HS-5 (cell line): ENCODE results near the gene SLC39A8.

Experiments
- DNase-seq: peaks from one replicate; pipeline ENCODE4 v3.0.0-alpha.2; 2012; ENCODE audit warnings: low read depth

SLC39A8 gene

DNA sequence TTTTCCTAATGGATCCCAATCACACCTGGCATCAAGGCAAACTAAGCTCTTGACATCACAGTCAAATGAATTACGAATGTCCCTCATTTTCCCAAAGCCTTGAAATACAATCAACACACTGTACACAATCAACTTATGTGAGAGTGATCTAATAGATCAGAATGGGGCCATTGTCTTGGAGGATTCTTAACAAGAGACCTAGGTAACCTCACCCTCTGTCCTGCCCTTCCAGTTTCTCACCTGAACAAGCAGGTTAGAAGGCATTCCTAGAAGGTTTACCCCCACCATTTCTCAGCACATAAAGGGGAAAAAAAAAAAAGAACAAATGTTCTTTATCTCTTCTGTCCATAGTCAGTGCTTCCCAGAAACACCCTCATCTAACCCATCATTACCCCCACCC is 6.3 kb downstream of the SLC39A8 start:
- no peak for DNase-seq

DNA sequence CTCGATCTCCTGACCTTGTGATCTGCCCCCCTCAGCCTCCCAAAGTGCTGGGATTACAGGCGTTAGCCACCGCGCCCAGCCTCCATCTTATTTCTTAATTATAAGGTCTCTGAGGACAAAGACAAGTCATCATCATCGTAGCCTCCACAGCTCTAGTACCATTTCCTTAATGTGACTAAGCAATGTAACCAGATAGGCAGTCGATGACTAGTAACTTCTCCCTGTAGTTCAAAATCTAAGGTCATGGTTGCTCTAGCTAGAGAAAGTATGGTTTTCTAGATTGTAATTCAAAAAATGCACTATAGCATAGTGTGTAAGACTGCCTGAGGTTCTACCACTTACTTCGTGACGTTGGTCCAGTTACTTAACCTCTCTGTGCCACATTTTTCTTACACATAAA is 6.9 kb downstream of the SLC39A8 start:
- DNase-seq, result no peak

GRCh38 chr4:102335616-102336015 is 9.7 kb downstream of the SLC39A8 start:
- no peak for DNase-seq

DNA sequence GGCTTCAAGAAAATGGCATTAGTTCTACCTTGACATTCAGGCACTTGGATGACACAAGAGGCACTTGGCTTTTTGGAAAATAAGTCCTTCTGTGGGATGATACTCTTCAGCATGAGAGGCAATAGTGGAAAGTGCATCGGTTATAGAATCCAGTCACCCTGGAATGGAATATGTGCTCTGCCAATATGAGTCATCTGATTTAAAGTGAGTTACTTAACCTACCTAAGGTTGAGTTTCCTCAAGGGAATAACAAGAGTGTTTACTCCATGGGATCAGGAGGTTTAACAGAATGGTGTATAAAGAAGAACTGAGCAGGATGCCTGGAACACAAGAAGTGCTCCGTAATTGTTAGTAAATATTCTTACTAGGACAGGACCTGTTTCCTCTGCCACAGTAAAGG is 10.7 kb downstream of the SLC39A8 start:
- DNase-seq, result no peak

DNA sequence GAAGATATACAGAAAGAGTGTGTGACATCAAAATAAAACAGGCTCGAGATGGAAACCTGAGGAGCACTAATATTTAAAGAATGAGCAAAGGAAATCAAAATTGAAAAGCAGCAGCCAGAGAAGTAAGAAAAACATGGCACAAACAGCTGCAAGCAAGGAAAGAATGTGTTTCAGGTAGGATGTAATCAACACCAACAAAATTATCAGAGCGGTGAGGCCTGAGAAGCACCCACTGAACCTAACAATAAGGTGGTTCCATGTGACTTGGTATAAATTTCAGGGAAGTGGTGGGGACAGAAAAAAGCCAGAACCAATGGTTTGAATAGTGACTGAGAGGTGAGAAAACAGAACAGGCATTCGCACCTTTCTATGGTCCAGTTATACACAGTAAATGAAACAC is 11.5 kb downstream of the SLC39A8 start:
- DNase-seq, result no peak

- DNase-seq, result no peak
Observed at GRCh38 chr4:102328045-102328444, 17.2 kb downstream of the SLC39A8 start.

DNA sequence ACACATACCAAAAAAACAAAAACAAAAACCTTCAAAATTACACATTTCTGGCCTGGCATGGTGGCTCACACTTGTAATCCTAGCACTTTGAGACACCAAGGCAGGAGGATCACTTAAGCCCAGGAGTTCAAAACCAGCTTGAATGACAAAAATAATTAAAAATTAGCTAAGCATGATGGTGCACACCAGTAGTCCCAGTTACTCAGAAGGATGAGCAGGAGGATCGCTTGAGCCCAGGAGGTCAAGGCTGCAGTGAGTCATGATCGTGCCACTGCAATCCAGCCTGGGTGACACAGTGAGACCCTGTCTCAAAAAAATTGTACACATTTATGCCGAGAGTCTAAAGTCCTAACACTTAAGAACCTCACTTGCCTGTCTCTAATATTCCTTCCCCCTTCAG is 18.3 kb downstream of the SLC39A8 start:
- no peak for DNase-seq

DNA sequence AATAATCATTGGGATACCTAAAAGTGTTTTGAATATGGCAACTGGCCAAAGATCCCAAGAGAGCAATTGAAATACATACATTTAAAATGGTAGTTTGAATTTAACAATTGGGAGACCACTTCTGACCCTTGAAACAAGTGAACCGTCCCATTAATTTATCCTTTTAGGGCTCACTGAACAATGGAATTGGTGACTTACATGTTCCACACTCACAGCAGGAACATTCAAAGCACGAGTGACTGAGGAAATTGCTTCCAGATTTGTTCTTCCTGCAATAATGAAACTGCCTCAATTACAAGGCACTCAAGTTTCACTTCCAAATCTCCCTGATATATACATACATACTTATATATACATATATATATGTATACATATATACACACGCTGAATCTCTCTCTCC is 20.6 kb downstream of the SLC39A8 start:
- no peak for DNase-seq

DNA sequence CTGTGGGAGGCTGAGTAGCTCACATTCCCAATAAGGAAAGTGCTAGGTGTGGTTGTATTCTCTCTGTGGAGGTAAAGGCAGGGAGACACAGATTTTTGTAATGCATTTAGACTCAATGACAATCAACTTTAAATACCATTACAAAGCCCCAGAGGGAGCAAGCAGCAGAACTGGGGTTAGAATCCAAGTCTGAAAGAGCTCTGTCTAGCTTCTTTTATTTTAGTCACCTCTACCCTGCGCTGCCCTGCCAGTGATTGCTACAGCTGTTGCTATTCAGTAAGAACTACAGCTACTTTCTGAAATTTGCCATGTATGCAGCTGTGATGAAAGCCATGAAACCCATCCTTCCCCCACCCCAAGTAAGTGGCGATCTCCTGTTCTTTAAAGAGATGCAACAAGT is 22.5 kb downstream of the SLC39A8 start:
- DNase-seq, result no peak

GRCh38 chr4:102321260-102321995 is 23.9 kb downstream of the SLC39A8 start:
- DNase-seq, result no peak

- no peak for DNase-seq
Observed at GRCh38 chr4:102319594-102319993, 25.7 kb downstream of the SLC39A8 start.

DNA sequence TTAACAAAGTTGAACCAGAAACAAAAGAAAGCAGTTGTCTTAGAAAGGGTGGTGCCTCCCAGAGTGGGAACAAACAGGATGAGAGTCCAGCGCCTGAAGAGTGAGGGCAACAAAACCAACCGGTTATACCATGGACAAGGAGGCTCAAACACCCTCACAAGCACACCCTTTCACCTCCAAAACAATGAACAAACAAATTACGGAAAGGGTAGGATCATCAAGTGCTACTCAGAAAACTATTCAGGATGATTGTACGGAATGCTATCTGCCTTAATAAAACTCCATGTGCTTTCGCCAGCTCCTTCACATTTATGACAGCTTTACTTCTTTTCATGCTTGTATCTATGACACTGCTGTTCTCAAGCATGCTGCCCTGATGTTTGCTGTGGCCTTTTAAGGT is 26.8 kb downstream of the SLC39A8 start:
- no peak for DNase-seq

- DNase-seq, result no peak
Observed at GRCh38 chr4:102318105-102318504, 27.2 kb downstream of the SLC39A8 start.

- DNase-seq, result no peak
Observed at GRCh38 chr4:102317459-102317858, 27.8 kb downstream of the SLC39A8 start.

DNA sequence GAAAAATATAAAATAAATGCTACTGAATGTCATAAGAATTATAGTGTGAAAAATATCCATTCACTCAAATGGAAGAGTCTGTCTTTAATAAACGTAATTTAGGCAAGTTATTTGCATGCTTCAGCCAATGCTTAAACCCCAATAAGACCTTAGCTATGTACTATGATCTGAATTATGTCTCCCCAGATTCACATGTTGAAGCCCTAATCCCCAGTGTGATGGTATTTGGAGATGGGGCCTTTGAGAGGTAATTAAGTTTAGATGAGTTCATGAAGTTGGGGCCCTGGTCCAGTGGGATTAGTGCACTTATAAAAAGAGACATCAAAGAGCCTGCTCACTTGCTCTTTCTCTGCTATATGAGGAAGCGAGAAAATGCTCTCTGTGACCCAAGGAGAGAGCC is 28.7 kb downstream of the SLC39A8 start:
- DNase-seq, result no peak

DNA sequence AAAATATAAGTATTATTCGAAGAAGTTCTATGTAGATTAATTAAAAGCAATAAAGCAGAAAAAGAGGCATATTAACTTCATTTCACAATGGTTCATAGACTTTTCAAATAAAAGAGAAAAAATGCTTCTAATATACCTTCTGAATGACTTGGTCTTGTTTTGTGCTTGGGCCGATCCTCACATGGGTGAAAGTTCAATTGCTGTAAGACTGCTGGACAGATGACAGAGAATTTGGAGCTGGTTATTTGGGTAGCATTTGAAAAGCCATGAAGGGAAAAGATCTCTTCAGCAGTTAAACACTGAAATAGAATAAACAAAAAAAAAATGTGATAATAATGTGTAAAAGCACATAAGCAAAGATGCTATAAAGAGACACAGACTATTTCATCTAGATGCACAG is 29.8 kb downstream of the SLC39A8 start:
- DNase-seq, result no peak

- no peak for DNase-seq
Observed at GRCh38 chr4:102312417-102312816, 32.9 kb downstream of the SLC39A8 start.

DNA sequence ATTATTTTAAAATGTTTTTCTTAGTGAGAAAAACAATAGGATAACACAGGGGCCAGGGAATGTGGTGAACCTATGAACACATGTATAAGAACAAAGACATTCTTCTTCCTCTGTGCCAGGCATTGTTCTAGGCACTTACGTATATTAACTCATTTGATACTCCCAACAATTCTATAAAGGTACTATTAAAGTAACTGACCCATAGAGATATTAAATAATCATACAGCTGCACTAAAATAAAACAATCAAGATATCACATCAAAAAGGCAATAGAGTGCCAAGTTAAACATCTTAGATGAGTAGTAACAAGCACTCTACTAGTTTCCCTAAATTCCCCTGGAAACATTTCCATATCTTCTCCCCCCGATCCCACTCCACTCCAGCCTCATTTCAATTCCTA is 33.4 kb downstream of the SLC39A8 start:
- DNase-seq, result no peak

GRCh38 chr4:102311407-102311806 is 33.9 kb downstream of the SLC39A8 start:
- DNase-seq, result no peak

GRCh38 chr4:102308032-102308799 is 37.1 kb downstream of the SLC39A8 start:
- no peak for DNase-seq

DNA sequence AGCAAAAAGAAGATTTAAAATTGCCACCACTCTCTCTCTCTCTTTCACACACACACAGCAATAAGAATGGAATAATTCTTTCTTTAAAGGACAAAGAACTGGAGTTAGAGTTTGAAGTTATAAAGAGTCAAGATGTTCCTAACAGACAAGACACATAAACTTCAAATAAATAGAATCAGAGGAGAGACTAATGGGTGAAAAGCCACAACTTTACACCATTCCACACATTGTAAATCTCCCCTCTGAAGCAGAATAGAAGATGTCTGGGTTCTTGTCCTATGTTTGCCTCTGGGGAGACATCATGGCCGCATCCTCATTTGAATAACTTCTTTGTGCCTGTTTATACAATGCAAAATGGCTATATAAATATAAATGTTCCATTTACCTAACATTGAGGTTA is 39.6 kb downstream of the SLC39A8 start:
- no peak for DNase-seq

- no peak for DNase-seq
Observed at GRCh38 chr4:102302762-102303161, 42.5 kb downstream of the SLC39A8 start.

GRCh38 chr4:102301167-102301566 is 44.1 kb downstream of the SLC39A8 start:
- DNase-seq, result no peak
